Peyer's patch (tissue), 4 donors: ENCODE data around the gene SESTD1.

Experiments used
- CTCF ChIP-seq, 6 experiments: fragments of 450-650 bp in 4 of 6; fragments of 200-600 bp in 2 of 6; sonication (generic) in 1 of 6; IDR thresholded peaks; one replicate each; pipeline ENCODE4 v1.5.1; 2017 to 2019; ENCODE audit warnings: antibody characterized with exemption in 6 of 6, mild to moderate bottlenecking in 3 of 6, moderate library complexity in 1 of 6
- POLR2A ChIP-seq, 2 donors: fragments of 450-650 bp; IDR thresholded peaks; one replicate each; pipeline ENCODE4 v1.5.1; 2017; ENCODE audit warnings: antibody characterized with exemption in 2 of 2, mild to moderate bottlenecking in 2 of 2, moderate library complexity in 2 of 2

- TF ChIP-seq CTCF (IDR thresholded peaks at IDR 0.05) = no peak
- TF ChIP-seq POLR2A (IDR thresholded peaks at IDR 0.05) = no peak
Observed at GRCh38 chr2:179250095-179250494, 14.5 kb downstream of the SESTD1 start.
